Natural killer cell (primary cell): ENCODE measurements around the gene ATAD2B. TPM values are rescaled to one million over a fixed set of nuclear protein-coding genes. Genes with fewer than 3 reads are reported as not detected.

Source experiments
- ATAC-seq, 3 donors: fragments of 150-1000 bp in 2 of 3; fragments of 200-7000 bp in 1 of 3; cut with Tn5 transposase; 1 replicate in 1 of 3; 2 replicates in 2 of 3; pipeline ENCODE4 v1.10.0; 2021; ENCODE audit warnings: mild to moderate bottlenecking in 2 of 3, moderate library complexity in 2 of 3
- DNase-seq, 2 donors: peaks; one replicate each; pipeline versions ENCODE4 v3.0.0 to v3.0.0-alpha.2; 2013 to 2021; ENCODE audit warnings: mixed read lengths in 1 of 2
- H3K27ac ChIP-seq: one replicate; pipeline ENCODE4 v1.5.1; 2013; ENCODE audit warnings: mild to moderate bottlenecking, low read length
- H3K27me3 ChIP-seq: one replicate; pipeline ENCODE4 v1.6.1; 2013; ENCODE audit warnings: low read length; ENCODE audit not compliant: control insufficient read depth, insufficient read depth
- H3K36me3 ChIP-seq: one replicate; pipeline ENCODE4 v1.6.1; 2013; ENCODE audit warnings: low read length; ENCODE audit not compliant: control insufficient read depth, insufficient read depth
- H3K4me1 ChIP-seq: one replicate; pipeline ENCODE4 v1.6.1; 2013; ENCODE audit warnings: low read length; ENCODE audit not compliant: control insufficient read depth, insufficient read depth
- H3K4me3 ChIP-seq: one replicate; pipeline ENCODE4 v1.5.1; 2013; ENCODE audit warnings: low read length
- H3K9me3 ChIP-seq: one replicate; pipeline ENCODE4 v1.6.1; 2013; ENCODE audit warnings: low read length; ENCODE audit not compliant: control insufficient read depth, insufficient read depth
- H3K27ac Mint-ChIP-seq, 2 donors: one replicate each; pipeline ENCODE4 v1.8.0; 2022; ENCODE audit warnings: mild to moderate bottlenecking in 2 of 2, mixed read lengths in 2 of 2, moderate library complexity in 1 of 2
- H3K27me3 Mint-ChIP-seq, 2 donors: one replicate each; pipeline ENCODE4 v1.8.0; 2022; ENCODE audit warnings: low read depth in 2 of 2, mixed read lengths in 2 of 2
- H3K36me3 Mint-ChIP-seq: one replicate; pipeline ENCODE4 v1.8.0; 2022; ENCODE audit warnings: mixed read lengths
- H3K4me1 Mint-ChIP-seq, 2 donors: one replicate each; pipeline ENCODE4 v1.8.0; 2022; ENCODE audit warnings: mixed read lengths in 2 of 2
- H3K4me3 Mint-ChIP-seq: one replicate; pipeline ENCODE4 v1.8.0; 2022; ENCODE audit warnings: mild to moderate bottlenecking, moderate library complexity, mixed read lengths
- H3K9me3 Mint-ChIP-seq, 2 donors: one replicate each; pipeline ENCODE4 v1.8.0; 2022; ENCODE audit warnings: mixed read lengths in 2 of 2
- WGBS: methylation state at CpG from one replicate; pipeline ENCODE4 v1.1.7; 2013; ENCODE audit warnings: missing lambda C conversion rate; ENCODE audit not compliant: insufficient coverage; 5-methylcytosine and 5-hydroxymethylcytosine counted together
- intact Hi-C: fragments of 100-400 bp; cut with micrococcal nuclease; formaldehyde crosslinking; loops from one replicate; pipeline ENCODE4 v1.14.2; 2022
- total RNA-seq, 4 donors: library from RNA; stranded (reverse); fragments of 120-200 nt in 1 of 4; gene quantifications; one replicate each; pipeline versions ENCODE4 v1.2.3 to v1.2.4, GENCODE V29; 2013 to 2022
- TF ChIP-seq, protein P1 (sequence below): fragments of 200-600 bp; IDR thresholded peaks from one replicate; pipeline ENCODE4 v1.8.0; 2022; ENCODE audit warnings: antibody characterized with exemption

The ATAD2B gene
- 10 to 100 TPM; 71.5 to 85.7 (median 84.0) TPM for total RNA-seq
- 77.0 TPM for total RNA-seq (2013)

DNA sequence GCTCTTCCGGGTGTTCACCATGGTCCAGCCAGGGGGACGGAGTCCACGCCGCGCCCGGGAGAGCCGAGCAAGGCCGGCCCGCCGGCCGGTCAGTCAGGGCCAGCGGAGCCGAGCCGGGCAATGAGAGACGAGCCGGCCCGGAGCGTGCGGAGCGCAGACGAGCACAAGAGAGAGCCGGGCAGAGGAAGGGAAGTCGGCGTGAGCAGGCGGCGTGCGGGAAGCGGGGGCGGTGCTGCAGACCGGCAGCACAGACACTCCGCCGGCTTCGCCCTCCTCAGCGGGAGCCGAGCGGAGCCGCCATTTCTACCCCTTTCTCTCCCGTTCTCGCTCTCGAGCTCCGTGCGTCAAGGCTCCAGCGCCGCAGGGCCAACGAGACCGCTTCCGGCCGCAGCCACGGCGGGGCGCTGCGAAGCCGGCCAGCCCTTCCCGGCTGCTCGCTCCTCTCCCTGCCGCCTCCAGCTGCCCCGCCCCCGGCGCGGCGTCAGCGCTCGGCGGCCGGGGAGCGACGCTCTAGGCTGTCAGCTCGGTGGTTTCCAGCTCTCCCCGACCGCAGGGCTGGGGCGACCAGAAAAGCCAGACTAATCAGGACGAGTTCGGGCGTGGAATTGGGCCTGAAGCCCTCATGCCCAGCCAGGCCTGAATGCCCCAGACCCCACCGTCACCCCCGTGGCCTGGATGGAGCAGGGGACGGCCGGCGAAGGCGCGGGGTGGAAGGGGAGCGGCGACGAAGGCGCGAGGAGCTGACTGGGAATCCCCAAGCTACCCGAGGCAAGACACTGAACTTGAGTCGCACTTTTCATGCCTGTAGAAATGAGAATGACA, at the start of gene ATAD2B:
Gene ATAD2B, minus strand, starts transcription at position 374 of the 822 bp plus-strand sequence. Its CDS starts 353 bp downstream, at position 21.
- peaks cover 19% of the 10 kb centered on the region for H3K4me1 ChIP-seq
- H3K27me3 Mint-ChIP-seq, result no peaks in the 10 kb centered on the region
- H3K36me3 Mint-ChIP-seq, result no peaks in the 10 kb centered on the region
- H3K27me3 ChIP-seq, result no peaks in the 10 kb centered on the region
- intact Hi-C loops, result loop anchor here (1.0 kb wide), 3 partner anchors 13 to 149 kb away; partner anchors contain the start of genes SF3B6, UBXN2A and WDCP
- peak; percentile 91 to 98 for DNase-seq
- H3K9me3 ChIP-seq, result no peaks in the 10 kb centered on the region
- TF ChIP-seq, protein P1, sequence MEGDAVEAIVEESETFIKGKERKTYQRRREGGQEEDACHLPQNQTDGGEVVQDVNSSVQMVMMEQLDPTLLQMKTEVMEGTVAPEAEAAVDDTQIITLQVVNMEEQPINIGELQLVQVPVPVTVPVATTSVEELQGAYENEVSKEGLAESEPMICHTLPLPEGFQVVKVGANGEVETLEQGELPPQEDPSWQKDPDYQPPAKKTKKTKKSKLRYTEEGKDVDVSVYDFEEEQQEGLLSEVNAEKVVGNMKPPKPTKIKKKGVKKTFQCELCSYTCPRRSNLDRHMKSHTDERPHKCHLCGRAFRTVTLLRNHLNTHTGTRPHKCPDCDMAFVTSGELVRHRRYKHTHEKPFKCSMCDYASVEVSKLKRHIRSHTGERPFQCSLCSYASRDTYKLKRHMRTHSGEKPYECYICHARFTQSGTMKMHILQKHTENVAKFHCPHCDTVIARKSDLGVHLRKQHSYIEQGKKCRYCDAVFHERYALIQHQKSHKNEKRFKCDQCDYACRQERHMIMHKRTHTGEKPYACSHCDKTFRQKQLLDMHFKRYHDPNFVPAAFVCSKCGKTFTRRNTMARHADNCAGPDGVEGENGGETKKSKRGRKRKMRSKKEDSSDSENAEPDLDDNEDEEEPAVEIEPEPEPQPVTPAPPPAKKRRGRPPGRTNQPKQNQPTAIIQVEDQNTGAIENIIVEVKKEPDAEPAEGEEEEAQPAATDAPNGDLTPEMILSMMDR, result peak; percentile 55
- H3K4me1 Mint-ChIP-seq, result peaks cover 50 to 53% of the 10 kb centered on the region in 2 donors
- H3K9me3 Mint-ChIP-seq, result no peaks in the 10 kb centered on the region
- peak within 1 kb of the TSS; percentile 99 to 100 for H3K27ac Mint-ChIP-seq
- H3K4me3 ChIP-seq, result peak within 1 kb of the TSS; percentile 98
- peak within 1 kb of the TSS; percentile 98 for H3K4me3 Mint-ChIP-seq
- under 1% methylated on average over 88 of the region's 88 CpGs for WGBS
- ATAC-seq, result peak; percentile 79 to 93 (median 83)
- peak within 1 kb of the TSS; percentile 97 for H3K27ac ChIP-seq
- H3K36me3 ChIP-seq, result no peaks in the 10 kb centered on the region

DNA sequence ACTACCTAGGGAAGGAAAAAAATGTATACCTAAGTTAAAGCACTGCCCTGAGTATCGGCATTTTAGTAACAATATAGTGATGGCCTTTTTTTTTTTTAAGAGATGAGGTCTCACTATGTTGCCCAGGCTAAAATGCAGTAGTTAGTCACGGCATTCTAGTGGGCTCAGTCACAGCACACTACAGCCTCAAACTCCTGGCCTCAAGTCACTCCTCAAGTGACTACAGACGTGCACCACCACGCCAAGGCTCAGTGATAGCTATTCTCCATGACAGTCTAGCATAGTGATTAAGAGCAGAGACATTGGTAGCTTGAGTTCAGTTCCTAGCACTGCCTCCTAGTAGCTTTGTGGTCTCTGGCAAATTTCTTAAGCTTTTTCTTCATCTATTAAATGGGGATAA, 40.9 kb upstream of the ATAD2B start:
- H3K4me3 ChIP-seq, result no peak overlapping the region
- H3K9me3 ChIP-seq, result no peaks in the 10 kb centered on the region
- WGBS, result 98% methylated on average over 4 of the region's 4 CpGs
- ATAC-seq (no peak), DNase-seq (no peak)
- TF ChIP-seq, protein P1, result no peak
- H3K27ac ChIP-seq, result no peak overlapping the region
- H3K27me3 ChIP-seq, result no peaks in the 10 kb centered on the region
- H3K4me1 ChIP-seq, result no peaks in the 10 kb centered on the region
- no peak overlapping the region for H3K4me3 Mint-ChIP-seq
- intact Hi-C loops, result no loop called here
- H3K4me1 Mint-ChIP-seq, result no peaks in the 10 kb centered on the region
- H3K27ac Mint-ChIP-seq, result no peak overlapping the region
- no peaks in the 10 kb centered on the region for H3K36me3 Mint-ChIP-seq
- peaks cover 3% of the 10 kb centered on the region for H3K36me3 ChIP-seq
- no peaks in the 10 kb centered on the region for H3K9me3 Mint-ChIP-seq
- H3K27me3 Mint-ChIP-seq, result no peaks in the 10 kb centered on the region

DNA sequence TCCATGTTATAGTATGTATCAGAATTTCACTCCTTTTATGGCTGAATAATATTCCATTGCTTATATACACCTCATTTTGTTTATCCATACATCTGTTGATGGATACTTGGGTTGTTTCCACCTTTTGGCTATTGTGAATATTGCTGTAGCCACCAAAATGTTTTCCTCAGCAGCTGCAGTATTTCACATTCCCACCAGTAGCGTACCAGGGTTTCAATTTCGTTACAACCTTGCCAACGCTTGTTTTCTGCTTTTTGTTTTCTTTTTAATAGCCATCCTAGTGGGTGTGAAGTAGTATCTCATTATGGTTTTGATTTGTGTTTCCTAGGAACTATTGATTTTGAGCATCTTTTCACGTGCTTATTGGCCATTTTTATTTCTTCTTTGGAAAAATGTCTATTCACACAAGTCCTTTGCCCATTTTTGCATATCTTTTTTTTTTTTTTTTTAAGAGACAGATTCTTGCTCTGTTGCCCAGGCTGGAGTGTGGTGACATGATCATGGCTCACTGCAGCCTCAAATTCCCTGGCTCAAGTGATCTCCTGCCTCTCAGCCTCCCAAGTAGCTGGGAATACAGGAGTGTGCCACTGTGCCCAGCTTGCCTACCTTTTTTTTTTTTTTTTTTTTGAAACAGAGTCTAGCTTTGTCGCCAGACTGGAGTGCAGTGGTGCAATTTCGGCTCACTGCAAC, 27.5 kb upstream of the ATAD2B start:
- no peak overlapping the region for H3K27ac Mint-ChIP-seq
- H3K9me3 Mint-ChIP-seq, result no peaks in the 10 kb centered on the region
- Histone ChIP-seq H3K4me3 (no peak overlapping the region), H3K36me3 (no peaks in the 10 kb centered on the region), H3K27ac (no peak overlapping the region), H3K27me3 (no peaks in the 10 kb centered on the region), H3K4me1 (no peaks in the 10 kb centered on the region), H3K9me3 (no peaks in the 10 kb centered on the region)
- no peaks in the 10 kb centered on the region for H3K36me3 Mint-ChIP-seq
- TF ChIP-seq, protein P1, result no peak
- ATAC-seq (no peak), DNase-seq (no peak)
- no peak overlapping the region for H3K4me3 Mint-ChIP-seq
- H3K4me1 Mint-ChIP-seq, result peaks cover 0 to 5% of the 10 kb centered on the region in 2 donors
- intact Hi-C loops, result no loop called here
- WGBS, result 90% methylated on average over 6 of the region's 6 CpGs
- H3K27me3 Mint-ChIP-seq, result no peaks in the 10 kb centered on the region
